Right lobe of liver (tissue), 4 donors: ENCODE results near the gene IGFBP2.

Experiments used
- CTCF ChIP-seq, 4 donors: fragments of 200-600 bp in 3 of 4; fragments of 450-650 bp in 1 of 4; IDR thresholded peaks; one replicate each; pipeline versions ENCODE4 v1.5.1 to v1.8.0; 2016 to 2022; ENCODE audit warnings: antibody characterized with exemption in 4 of 4, mild to moderate bottlenecking in 2 of 4
- POLR2A ChIP-seq: fragments of 450-650 bp; IDR thresholded peaks from one replicate; pipeline ENCODE4 v1.6.1; 2017; ENCODE audit warnings: antibody characterized with exemption, mild to moderate bottlenecking
- donor health status: DM: no; HTN: no; CAD: no.
- donor health status: DM: no; HTN: no; CAD: no.
- donor health status: DM: no; HTN: yes; CAD: no.

- no peak for TF ChIP-seq CTCF (IDR thresholded peaks at IDR 0.05)
- no peak for TF ChIP-seq POLR2A
Measured at GRCh38 chr2:216678813-216679657, 45.8 kb downstream of the IGFBP2 start.
